ENCODE results near the gene MITD1.
A peak's percentile ranks its signal among the peaks of the same experiment; 100 is the strongest.
"Not testable (repeated sequence)": the region's sequence is repeated elsewhere in the genome, so short reads cannot be mapped to it uniquely, and the experiment has no call there.

MITD1 gene

DNA sequence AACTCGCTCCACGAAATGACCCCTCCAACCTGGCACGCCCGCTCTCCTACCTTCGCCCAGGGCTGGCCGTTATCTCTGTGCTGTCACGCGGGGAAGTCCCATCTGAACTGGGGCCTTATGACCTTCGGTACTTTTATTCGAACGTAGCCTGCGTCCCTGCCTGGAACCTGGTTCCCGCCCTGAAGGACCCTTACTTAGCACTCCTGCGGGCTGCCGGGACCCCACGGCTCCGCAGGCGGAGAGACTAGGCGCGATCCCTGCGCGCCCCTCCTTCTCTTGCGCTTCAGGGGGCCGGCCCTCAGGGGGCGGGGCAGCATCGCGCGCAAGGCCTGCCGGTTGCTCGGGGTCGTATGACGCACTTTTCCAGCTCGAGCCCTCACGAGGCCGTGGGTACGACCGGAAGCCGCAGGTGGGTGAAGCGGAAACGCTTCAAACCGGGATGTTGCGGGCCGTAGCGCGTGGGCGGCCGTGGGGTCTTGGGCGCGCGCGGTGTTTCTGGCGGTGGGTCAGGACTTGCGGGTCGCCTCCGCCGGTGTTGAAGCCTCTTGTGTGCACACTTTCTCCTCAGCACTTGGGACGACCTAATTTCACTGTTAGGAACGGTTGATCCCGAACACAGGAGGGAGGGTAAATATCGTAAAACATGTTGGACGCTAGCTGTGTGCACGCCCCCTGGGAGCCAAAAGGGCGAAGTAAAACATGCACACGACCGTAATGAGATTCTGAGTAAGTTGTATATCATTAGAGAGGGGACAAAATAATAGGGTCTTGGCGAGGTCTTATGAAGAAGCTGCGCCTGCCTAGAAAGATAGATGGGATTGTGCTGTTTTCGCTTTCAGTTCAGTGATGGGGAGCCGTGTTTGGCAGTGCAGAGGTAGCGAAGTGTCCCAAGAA is 26.0 kb downstream of the MITD1 start, which contains the start of the genes LIPT1 and TSGA10:
Gene LIPT1, plus strand, starts transcription at position 325 of the 894 bp plus-strand sequence. CDS start 6,991 bp downstream, outside the sequence.
Gene TSGA10, minus strand, starts transcription at position 300 of the 894 bp plus-strand sequence. CDS start 45,503 bp downstream, outside the sequence.
- DNase-seq, result peak; percentile 45

DNA sequence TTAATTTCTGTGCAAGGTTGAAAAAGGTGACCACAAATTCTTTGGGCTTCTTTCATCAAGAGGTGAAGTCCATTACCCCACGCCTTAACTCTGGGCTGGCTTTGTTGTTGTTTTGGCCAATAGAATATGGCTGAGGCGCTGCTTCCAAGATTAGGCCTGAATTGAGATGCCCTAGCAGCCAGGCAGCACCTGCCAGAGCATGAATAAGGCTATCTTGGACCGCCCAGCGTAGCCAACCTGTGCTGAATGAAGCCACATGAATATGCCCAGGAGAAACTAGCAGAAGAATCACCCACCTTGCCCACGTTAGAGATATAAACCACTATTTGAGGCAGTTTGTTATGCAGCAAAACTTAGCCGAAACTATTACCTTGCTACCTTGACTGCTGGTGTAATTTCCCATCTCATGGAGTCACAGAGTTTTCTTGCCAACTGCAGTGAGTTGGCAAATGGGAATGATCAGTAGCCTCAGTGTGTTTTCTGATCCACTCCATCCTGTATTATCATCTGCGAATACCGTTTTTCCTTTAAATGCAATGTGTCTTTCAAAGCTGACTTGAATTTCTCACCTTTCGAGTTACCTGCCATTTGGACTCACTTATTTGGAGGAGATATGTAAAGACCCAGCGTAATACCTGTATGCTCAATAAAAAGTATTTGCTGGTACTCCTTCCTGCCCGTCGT is 26.8 kb downstream of the MITD1 start:
- no peak for DNase-seq

DNA sequence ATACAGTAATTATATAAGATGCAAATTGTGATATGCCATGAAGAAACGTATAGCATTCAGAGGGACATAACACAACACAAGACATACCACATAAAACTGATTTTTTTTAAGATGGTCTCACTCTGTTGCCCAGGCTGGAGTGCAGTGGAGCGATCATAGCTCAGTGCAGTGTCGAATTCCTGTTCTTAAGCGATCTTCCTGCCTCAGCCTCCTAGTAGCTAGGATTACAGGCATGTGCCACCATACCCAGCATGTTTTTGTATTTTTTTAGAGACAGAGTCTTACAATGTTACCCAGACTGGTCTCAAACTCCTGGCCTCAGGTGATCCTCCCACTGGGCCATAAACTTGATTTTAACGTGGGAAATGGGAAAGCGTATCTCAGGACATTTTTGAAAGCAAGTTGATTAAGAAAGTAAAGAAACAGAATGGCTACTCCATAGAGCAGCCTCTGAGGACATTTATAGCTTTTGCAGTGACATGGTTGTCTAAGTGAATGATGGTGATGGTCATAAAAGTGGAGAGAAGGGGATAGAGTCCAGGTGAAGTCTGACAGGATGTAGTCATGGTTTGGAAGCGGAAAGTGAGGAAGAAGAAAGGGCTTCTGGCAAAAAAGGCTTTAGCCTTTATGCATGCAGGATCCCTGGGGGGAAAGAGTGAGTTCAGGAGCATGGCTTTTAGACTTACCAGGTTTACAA is 28.5 kb downstream of the MITD1 start:
- no peak for DNase-seq

DNA sequence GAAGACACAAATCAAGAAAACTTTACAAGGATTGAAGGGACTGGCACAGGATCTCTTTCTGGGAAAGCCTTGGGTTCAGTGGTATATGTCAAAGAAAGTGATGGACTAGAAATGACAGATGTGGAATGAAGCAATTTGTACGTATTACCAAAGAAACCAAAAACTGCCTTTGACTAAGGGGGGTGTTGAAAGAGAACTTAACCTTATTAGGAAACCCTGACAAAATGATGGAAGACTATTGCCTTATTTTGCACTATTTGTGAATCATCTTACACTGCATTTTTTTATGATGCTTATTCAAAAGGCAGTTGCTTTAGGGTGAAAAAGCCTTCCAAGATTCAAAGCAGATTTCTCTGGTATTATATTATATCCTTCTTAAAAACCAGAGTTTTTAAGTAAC is 30.2 kb downstream of the MITD1 start:
- DNase-seq, result no peak

DNA sequence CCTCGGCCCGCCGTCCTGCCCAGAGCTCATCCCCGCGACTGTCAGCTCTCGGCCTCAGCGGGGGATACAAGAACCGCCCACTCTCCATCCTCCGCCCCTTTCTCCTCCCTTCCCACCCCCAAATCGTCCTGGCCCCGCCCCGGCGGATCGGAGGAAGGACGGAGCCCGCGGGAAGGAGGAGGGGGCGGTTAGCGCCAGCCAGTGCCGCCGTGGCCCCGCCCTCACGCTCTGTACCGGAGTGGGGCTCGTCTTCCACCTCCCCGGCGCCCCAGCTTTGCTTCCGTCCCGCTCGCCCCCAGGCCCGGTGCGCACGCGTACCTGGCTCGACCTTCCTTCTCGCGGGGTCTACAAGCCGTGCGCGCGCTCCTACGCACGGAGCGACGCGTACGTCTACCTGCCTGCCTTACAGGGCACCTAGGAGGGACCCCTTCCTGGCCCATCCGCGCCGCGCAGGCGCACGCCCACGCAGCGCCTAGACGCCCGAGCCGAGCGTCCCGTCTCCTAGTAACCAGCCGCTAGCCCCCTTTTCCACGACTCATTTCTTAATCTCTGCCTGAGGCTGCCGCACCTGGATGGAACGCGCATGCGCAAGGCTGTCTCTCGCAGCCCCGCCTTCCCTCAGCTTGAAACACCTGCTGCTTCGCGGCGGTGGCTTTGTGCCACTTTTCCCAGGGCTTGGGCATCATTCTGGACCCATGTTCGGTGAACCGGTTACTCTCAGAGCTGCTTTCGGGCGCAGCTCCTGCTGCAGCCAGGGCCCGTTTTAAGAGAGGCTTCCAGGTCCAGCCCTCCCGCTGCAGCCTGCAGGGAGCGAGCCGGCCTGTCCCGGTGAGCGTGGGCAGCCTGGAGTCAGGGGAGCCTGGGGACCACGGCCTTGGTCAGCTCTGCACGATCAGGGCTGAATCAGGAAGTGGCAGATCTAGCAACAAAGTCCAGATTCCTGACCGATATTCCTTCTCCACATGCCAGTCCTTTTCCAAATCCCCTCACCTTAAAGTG is 39.4 kb downstream of the MITD1 start, which contains the start of gene C2orf15:
Gene C2orf15, plus strand, starts transcription at position 598 of the 999 bp plus-strand sequence. CDS start 8,852 bp downstream, outside the sequence.
- DNase-seq, result peak; percentile 93

DNA sequence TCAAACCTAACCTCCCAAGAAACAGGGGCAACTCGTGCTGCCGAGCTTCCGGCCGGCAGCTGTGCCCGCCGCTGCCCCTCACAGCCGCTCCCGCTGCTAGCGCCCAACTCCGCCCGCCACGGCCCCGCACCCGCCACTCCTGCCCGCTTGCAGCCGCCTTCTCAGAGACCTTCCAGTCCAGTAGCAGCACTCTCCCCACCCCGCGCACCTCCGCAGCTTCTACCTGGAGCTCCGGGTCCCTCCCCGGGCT is 40.1 kb downstream of the MITD1 start:
- no peak for DNase-seq

DNA sequence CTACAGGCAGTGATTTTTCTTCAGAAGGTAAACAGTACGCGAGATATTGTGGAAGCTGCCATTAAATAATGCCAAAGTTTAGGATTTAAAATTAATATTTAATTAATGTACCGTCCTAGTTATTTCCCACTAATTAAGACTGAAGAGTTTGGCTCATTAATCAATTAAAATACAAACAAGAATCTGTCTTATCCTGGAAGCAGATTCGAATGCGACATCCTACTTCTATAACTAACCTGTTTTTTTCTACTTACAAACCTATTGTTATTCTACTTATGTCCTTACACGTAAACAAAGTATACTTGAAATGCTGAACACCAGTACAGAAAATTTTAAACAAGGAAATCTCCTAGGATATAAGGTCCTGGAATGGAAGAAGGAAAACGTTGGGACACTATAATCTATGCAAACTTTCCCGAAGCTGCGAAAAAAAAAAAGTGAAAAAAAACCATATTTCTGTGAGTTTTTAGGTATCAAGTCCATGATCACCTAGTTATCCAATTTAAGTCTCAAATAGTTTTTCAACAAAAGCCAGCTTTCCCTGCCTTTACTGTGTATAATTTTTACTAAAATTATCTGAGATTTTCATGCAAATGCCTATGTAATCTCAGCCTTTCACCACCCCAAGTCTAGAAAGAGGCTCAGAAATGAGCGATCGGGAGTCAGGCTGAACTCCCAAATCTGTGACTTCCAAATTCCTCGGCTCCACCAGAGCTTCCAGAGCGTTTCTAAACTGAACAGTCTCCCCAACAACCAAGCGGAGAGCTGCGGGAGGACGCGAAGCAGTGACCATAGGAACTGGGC is 40.6 kb downstream of the MITD1 start:
- DNase-seq, result no peak

DNA sequence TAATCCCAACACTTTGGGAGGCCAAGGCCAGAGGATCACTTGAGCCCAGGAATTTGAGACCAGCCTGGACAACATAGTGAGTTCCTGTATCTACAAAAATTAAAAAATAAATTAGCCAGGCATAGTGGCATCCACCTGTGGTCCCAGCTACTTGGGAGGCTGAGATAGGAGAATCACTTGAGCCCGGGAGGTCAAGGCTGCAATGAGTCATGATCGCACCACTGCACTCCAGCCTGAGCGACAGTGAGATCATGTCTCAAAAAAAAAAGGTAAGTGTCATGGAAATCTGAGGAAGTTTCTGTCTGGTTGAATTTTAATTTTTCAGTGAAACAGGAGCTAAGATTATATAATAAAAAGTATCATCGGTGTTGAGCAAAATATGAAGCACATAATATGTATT is 41.9 kb downstream of the MITD1 start:
- no peak for DNase-seq

DNA sequence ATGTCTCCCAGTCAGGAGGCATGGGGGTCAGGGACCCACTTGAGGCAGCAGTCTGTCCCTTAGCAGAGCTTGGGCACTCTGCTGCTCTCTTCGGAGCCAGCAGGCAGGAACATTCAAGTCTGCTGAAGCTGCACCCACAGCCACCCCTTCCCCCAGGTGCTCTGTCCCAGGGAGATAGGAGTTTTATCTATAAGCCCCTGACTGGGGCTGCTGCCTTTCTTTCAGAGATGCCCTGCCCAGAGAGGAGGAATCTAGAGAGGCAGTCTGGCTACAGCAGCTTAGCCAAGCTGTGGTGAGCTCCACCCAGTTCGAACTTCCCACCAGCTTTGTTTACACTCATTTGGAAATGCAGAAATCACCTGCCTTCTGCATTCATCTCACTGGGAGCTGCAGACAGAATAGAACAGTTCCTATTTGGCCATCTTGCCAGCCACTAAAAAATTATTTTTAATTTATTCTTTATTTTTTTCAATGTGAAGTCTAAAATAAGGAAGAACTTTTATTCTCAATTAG is 45.8 kb downstream of the MITD1 start:
- DNase-seq, result not testable (repeated sequence)

DNA sequence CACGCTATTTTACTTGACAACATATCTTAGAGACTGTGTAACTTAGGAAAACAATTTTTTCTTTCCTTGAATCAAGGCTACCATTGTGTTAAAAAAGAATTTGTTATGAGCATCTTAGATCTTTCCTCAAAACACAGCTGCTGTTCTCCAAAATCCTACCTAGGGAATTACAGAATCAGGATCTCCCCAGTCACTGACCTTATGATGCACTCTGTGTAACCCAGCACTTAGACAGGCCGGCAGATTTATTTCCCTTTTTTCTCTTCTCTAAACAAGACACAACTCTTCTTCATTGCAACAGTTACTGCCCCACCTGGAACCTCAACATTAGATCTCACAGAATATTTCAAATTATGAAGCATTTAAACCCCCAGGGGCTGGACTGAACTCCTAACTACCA is 52.9 kb downstream of the MITD1 start:
- no peak for DNase-seq

Measured in NCI-H748 treated with DMSO at 0.1 percent for 48 hours (cell line).